ENCODE measurements around the gene TXNDC9. TPM values are rescaled to one million over a fixed set of nuclear protein-coding genes. Genes with fewer than 3 reads are reported as not detected.
"Not testable (repeated sequence)": the region's sequence is repeated elsewhere in the genome, so short reads cannot be mapped to it uniquely, and the experiment has no call there.

TXNDC9 gene
- total and polyA plus RNA-seq, 7 donors = 13.0 to 32.1 (median 20.3) TPM

DNA sequence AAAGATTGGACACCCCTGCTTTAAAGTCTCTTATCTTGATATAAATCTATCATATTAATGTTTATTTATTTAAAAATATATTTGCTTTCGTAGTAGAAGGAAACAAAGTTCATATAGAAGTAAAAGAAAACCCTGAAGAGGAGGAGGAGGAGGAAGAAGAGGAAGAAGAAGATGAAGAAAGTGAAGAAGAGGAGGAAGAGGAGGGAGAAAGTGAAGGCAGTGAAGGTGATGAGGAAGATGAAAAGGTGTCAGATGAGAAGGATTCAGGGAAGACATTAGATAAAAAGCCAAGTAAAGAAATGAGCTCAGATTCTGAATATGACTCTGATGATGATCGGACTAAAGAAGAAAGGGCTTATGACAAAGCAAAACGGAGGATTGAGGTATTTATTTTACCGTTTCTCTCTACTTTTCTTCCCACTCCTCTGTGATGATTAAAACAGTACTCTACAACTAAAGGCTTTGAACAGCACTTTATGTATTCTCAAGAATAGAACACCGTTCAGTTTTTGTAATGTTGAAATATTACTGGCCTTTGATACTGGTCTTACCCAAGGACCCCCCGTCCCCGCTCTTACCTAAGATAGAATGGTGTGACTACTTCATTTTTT is 40.2 kb upstream of the TXNDC9 start:
- DNase-seq (no peak), ATAC-seq (no peak)
- intact Hi-C loops (cut with DNase I) = no loop called here
- no peak overlapping the region for H3K4me3 ChIP-seq
- 94 to 97% (median 94%) methylated on average over 7 of the region's 7 CpGs for WGBS, 3 donors
- peaks cover 5% of the 10 kb centered on the region for H3K9me3 ChIP-seq
- H3K36me3 ChIP-seq (ENCODE audit: insufficient read depth in 1 of 2, low read depth in 1 of 2) = peaks cover 0 to 99% of the 10 kb centered on the region in 2 donors
- TF ChIP-seq, protein P1, sequence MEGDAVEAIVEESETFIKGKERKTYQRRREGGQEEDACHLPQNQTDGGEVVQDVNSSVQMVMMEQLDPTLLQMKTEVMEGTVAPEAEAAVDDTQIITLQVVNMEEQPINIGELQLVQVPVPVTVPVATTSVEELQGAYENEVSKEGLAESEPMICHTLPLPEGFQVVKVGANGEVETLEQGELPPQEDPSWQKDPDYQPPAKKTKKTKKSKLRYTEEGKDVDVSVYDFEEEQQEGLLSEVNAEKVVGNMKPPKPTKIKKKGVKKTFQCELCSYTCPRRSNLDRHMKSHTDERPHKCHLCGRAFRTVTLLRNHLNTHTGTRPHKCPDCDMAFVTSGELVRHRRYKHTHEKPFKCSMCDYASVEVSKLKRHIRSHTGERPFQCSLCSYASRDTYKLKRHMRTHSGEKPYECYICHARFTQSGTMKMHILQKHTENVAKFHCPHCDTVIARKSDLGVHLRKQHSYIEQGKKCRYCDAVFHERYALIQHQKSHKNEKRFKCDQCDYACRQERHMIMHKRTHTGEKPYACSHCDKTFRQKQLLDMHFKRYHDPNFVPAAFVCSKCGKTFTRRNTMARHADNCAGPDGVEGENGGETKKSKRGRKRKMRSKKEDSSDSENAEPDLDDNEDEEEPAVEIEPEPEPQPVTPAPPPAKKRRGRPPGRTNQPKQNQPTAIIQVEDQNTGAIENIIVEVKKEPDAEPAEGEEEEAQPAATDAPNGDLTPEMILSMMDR (IDR thresholded peaks at IDR 0.05) = no peak
- H3K4me1 ChIP-seq = no peaks in the 10 kb centered on the region
- H3K27ac ChIP-seq = no peak overlapping the region
- H3K27me3 ChIP-seq (ENCODE audit: insufficient read depth in 3 of 3, low read length in 2 of 3) = no peaks in the 10 kb centered on the region

DNA sequence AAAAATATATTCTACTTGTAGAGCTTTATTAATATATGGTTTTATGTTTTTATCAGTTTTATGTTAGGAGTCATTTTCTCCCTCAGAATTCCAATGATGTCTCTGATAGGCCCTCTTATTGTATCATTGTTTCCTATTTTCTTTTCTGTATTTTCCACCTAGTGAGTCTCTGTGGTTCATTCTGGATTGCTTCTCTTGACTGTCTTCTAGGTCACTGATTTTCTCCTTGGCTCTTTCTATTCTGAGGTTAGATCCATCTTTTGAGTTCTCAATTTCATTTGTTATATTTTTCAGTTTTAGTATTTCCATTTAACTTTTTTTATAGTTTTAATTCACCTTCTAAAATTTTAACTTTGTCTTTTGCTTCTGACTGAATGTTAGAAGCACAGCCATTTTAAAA is 38.6 kb upstream of the TXNDC9 start:
- DNase-seq (no peak), ATAC-seq (no peak)
- Histone ChIP-seq H3K27ac (no peak overlapping the region), H3K4me1 (no peaks in the 10 kb centered on the region), H3K36me3 (ENCODE audit: insufficient read depth in 1 of 2, low read depth in 1 of 2) (peaks cover 0 to 100% of the 10 kb centered on the region in 2 donors), H3K4me3 (no peak overlapping the region), H3K9me3 (peaks cover 5% of the 10 kb centered on the region), H3K27me3 (ENCODE audit: insufficient read depth in 3 of 3, low read length in 2 of 3) (no peaks in the 10 kb centered on the region)
- TF ChIP-seq, protein P1 (IDR thresholded peaks at IDR 0.05) = no peak
- intact Hi-C loops (cut with DNase I) = no loop called here

DNA sequence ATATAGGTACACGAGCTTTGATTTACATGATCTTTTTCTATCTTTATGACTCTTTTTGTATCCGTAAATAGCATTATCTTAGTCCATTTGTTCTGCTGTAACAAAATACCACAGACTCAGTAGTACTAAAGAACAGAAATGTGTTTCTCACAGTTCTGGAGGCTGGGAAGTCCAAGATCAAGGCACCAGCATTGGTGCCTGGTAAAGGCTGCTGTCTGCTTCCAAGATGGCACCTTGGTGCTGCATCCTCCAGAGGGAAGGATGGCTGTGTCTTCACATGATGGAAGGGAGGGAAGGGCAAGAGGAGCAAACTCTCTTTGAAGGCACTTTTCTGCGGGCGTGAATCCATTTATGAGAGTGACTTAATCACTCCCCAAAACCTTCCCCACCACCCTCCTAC is 37.0 kb upstream of the TXNDC9 start:
- peaks cover 5% of the 10 kb centered on the region for H3K9me3 ChIP-seq
- TF ChIP-seq, protein P1 (IDR thresholded peaks at IDR 0.05) = no peak
- 97 to 100% (median 98%) methylated on average over 4 of the region's 4 CpGs for WGBS, 3 donors
- H3K27me3 ChIP-seq (ENCODE audit: insufficient read depth in 3 of 3, low read length in 2 of 3) = no peaks in the 10 kb centered on the region
- intact Hi-C loops (cut with DNase I) = no loop called here
- DNase-seq (no peak), ATAC-seq (no peak)
- H3K27ac ChIP-seq = no peak overlapping the region
- H3K4me3 ChIP-seq = no peak overlapping the region
- H3K4me1 ChIP-seq = no peaks in the 10 kb centered on the region
- peaks cover 0 to 100% of the 10 kb centered on the region in 2 donors for H3K36me3 ChIP-seq (ENCODE audit: insufficient read depth in 1 of 2, low read depth in 1 of 2)

DNA sequence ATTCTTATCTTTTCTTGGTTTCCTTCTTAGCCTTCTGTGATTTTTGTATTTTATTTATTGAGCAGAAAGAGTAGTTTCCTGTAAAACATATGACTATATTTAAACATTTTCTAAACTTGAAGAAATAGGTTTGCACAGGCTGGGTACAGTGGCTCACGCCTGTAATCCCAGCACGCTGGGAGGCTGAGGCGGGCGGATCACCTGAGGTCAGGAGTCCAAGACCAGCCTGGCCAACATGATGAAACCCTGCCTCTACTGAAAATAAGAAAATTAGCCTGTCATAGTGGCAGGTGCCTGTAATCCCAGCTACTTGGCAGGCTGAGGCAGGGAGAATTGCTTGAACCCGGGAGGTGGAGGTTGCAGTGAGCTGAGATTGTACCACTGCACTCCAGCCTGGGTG is 32.7 kb upstream of the TXNDC9 start:
- H3K36me3 ChIP-seq (ENCODE audit: insufficient read depth in 1 of 2, low read depth in 1 of 2) = peaks cover 10 to 100% of the 10 kb centered on the region in 2 donors
- DNase-seq; H3K9me3 ChIP-seq; H3K4me1 ChIP-seq; H3K27ac ChIP-seq; ATAC-seq; H3K4me3 ChIP-seq; H3K27me3 ChIP-seq (ENCODE audit: insufficient read depth in 3 of 3, low read length in 2 of 3); intact Hi-C loops (cut with DNase I): not testable (repeated sequence)
- WGBS, 3 donors = 94 to 96% (median 94%) methylated on average over 5 of the region's 5 CpGs

DNA sequence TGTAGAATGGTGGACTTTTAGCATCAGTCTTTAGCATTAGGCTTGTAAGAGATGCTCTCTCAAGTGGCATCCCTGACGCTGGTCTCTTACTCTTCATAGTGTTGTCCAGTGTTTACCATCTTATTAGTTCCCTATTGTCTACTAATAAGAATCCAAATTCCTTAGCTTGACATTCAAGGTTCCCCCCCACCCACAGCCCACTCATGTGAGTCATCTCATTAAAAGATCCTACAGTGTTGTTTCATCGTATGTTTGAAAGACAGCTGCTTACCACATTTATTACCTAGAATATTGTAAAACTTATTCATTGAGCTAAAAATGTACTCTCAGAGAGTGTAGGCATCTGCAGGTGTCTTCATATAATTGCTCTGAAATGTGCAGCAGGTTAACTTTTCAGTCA is 29.5 kb upstream of the TXNDC9 start:
- intact Hi-C loops (cut with DNase I) = no loop called here

More for the DNA sequence above, 29.5 kb upstream of the TXNDC9 start:
- Histone ChIP-seq H3K4me1 (no peaks in the 10 kb centered on the region), H3K4me3 (no peak overlapping the region), H3K36me3 (ENCODE audit: insufficient read depth in 1 of 2, low read depth in 1 of 2) (peaks cover 10 to 96% of the 10 kb centered on the region in 2 donors), H3K27ac (no peak overlapping the region), H3K27me3 (ENCODE audit: insufficient read depth in 3 of 3, low read length in 2 of 3) (no peaks in the 10 kb centered on the region), H3K9me3 (no peaks in the 10 kb centered on the region)
- ATAC-seq (no peak), DNase-seq (no peak)
- WGBS, 3 donors = 45 to 75% (median 57%) methylated on average over 2 of the region's 2 CpGs
- TF ChIP-seq, protein P1 (IDR thresholded peaks at IDR 0.05) = no peak

Measured in psoas muscle (tissue), 8 donors.